H1 (cell line): Measurements from ENCODE around the gene CCR9.

ENCODE experiments used
- CTCF ChIP-seq, 3 experiments: IDR thresholded peaks; 1 replicate in 2 of 3; 2 replicates in 1 of 3; pipeline versions ENCODE4 v1.5.1 to v1.6.1; 2011; ENCODE audit warnings: low read length in 3 of 3, mild to moderate bottlenecking in 3 of 3, inconsistent platforms in 2 of 3, low read depth in 1 of 3, moderate library complexity in 1 of 3; ENCODE audit not compliant: insufficient read depth in 1 of 3; ENCODE audit errors: control extremely low read depth in 1 of 3
- EGR1 ChIP-seq: IDR thresholded peaks from 2 replicates; pipeline ENCODE4 v1.6.1; 2011; ENCODE audit warnings: low read depth, low read length, borderline replicate concordance
- HDAC2 ChIP-seq, 2 experiments: fragments of 300-600 bp in 1 of 2; sonication (generic) in 1 of 2; IDR thresholded peaks; 2 replicates each; pipeline ENCODE4 v1.6.1; 2011 to 2012; ENCODE audit warnings: low read depth in 2 of 2, low read length in 2 of 2, mild to moderate bottlenecking in 2 of 2, moderate library complexity in 2 of 2, borderline replicate concordance in 1 of 2, inconsistent platforms in 1 of 2
- KDM1A ChIP-seq: fragments of 200-600, 300-600 bp; sonication (generic); IDR thresholded peaks from 2 replicates; pipeline ENCODE4 v1.7.1; 2016; ENCODE audit warnings: mild to moderate bottlenecking, low read length, borderline replicate concordance
- POLR2AphosphoS5 ChIP-seq: IDR thresholded peaks from 2 replicates; pipeline ENCODE4 v1.6.1; 2011; ENCODE audit warnings: low read depth, low read length
- RXRA ChIP-seq: IDR thresholded peaks from 2 replicates; pipeline ENCODE4 v1.6.1; 2011; ENCODE audit warnings: low read depth, mild to moderate bottlenecking, low read length, moderate library complexity; ENCODE audit not compliant: insufficient read depth
- SIN3A ChIP-seq, 2 experiments: IDR thresholded peaks in 1 of 2; conservative IDR thresholded peaks in 1 of 2; 2 replicates each; pipeline ENCODE4 v1.6.1; 2011 to 2012; ENCODE audit warnings: low read length in 2 of 2, improper control_type of control experiment in 1 of 2, low read depth in 1 of 2, mild to moderate bottlenecking in 1 of 2
- TAF1 ChIP-seq: IDR thresholded peaks from 2 replicates; pipeline ENCODE4 v1.6.1; 2011; ENCODE audit warnings: mild to moderate bottlenecking, low read depth, low read length
- TBP ChIP-seq: IDR thresholded peaks from 2 replicates; pipeline ENCODE4 v1.6.1; 2011; ENCODE audit warnings: low read depth, low read length, improper control_type of control experiment

DNA sequence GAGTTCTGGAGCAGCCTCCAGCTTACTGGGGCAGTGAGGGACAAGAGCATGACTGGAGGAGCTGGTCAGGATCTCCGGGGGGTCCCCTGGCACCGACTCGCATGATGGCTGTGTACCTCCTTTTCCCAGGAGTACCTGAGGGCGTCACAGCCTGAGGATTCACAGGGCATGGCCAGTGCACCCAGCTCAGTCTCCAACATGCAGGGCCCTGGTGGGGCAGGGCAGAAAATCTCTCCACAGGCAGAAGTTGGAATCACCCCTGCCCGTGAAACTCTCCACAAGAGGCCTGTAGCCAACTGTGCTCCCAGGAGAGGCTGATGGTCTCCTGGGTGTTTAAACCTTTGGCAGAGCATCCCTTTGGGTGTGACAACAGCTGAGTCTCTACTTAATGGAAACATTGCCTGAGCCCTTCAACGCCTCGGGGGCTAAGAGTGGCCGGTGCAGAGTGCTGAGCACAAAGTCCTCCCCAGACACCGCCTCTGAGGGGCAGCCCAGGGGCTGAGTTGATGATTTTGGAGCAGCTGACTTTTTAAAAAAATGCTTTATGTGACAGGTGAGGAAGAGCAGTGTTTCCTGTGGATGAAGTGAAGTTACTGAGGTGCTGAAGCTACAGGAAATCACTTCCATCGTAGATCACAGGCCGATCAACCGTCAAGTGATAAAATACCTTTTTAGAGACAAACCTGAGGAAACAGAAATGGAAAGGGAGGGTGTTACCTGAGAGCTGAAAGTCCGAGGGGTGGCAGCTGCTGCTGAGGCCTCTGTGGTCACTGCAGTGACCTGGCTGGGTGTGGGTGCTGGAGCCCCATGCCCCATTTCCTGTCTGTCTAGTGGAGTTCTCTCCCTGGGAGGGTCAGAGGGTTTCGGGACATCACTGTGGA, 35.1 kb downstream of the CCR9 start:
- TF ChIP-seq POLR2AphosphoS5: 0 out of 2 replicates have a peak, but pooled peaks have one; percentile 27
- no peak for TF ChIP-seq TAF1
- no peak for TF ChIP-seq CTCF (IDR thresholded peaks at IDR 0.05; ENCODE audit: control extremely low read depth in 1 of 3, insufficient read depth in 1 of 3, low read depth in 1 of 3, low read length in 3 of 3)
- TF ChIP-seq EGR1: no peak
- no peak for TF ChIP-seq HDAC2 (IDR thresholded peaks at IDR 0.05; ENCODE audit: borderline replicate concordance in 1 of 2, low read depth in 2 of 2, low read length in 2 of 2)
- no peak for TF ChIP-seq RXRA
- TF ChIP-seq KDM1A: no peak
- no peak for TF ChIP-seq TBP
- TF ChIP-seq SIN3A (conservative IDR thresholded peaks at IDR 0.05 in 1 of 2, IDR thresholded peaks at IDR 0.05 in 1 of 2; ENCODE audit: low read depth in 1 of 2, low read length in 2 of 2): no peak
